ES-I3 (cell line): ENCODE data around the gene HTATSF1.

Experiments used
- H3K36me3 ChIP-seq: 2 replicates; pipeline ENCODE4 v1.6.1; 2013; ENCODE audit warnings: mild to moderate bottlenecking, low read length, control low read depth, moderate library complexity; ENCODE audit not compliant: insufficient read depth
- H3K4me1 ChIP-seq: 2 replicates; pipeline ENCODE4 v1.6.1; 2013; ENCODE audit warnings: mild to moderate bottlenecking, control low read depth, low read length; ENCODE audit not compliant: insufficient read depth
- H3K9ac ChIP-seq: 2 replicates; pipeline ENCODE4 v1.6.1; 2013; ENCODE audit warnings: low read depth, mild to moderate bottlenecking, low read length, moderate library complexity
- H3K9me3 ChIP-seq: 2 replicates; pipeline ENCODE4 v1.6.1; 2013; ENCODE audit warnings: mild to moderate bottlenecking, low read length, moderate library complexity; ENCODE audit not compliant: control insufficient read depth, insufficient read depth

Gene HTATSF1

DNA sequence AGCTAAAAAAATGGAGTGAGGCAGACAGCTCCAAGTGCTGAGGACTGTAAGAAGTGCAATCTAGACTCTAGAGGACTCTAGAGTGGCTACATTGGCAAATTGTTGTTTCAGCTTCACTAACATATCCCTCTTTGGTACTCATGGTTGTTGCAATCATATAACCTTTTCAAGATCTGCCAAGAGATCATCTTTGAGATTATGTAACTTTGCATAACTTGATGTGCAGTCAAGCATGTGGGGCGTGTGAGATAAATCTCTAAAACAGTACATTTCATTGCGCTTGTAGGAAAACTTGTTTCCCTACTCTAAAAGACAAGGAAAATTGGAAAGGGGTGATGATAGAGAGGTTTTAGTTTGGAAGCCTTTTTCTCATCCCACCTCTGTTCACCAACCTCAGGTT is 20.9 kb upstream of the HTATSF1 start:
- Histone ChIP-seq H3K4me1 (no peaks in the 10 kb centered on the region), H3K9me3 (no peaks in the 10 kb centered on the region), H3K36me3 (no peaks in the 10 kb centered on the region), H3K9ac (no peak overlapping the region)

DNA sequence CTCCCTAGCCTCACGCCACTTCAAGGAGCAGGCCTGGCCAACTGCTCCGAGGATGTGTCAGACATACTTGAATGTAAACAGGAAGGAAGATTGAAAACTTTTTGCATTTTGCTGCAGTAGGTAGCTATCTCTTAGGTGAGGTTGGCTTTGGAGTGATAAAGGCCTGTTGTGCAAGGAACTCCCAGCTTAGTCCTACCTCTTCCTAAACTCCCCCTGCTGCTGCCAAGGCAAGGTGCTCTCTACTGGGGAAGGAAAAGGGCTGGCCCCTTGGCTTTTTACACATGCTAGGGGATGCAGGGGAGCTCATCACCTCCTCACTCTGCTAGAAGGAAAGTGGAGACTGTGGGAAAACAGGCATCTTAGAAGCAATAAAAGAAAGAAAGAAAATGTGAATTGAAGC is 20.4 kb upstream of the HTATSF1 start:
- Histone ChIP-seq H3K9me3 (no peaks in the 10 kb centered on the region), H3K9ac (no peak overlapping the region), H3K4me1 (no peaks in the 10 kb centered on the region), H3K36me3 (no peaks in the 10 kb centered on the region)

DNA sequence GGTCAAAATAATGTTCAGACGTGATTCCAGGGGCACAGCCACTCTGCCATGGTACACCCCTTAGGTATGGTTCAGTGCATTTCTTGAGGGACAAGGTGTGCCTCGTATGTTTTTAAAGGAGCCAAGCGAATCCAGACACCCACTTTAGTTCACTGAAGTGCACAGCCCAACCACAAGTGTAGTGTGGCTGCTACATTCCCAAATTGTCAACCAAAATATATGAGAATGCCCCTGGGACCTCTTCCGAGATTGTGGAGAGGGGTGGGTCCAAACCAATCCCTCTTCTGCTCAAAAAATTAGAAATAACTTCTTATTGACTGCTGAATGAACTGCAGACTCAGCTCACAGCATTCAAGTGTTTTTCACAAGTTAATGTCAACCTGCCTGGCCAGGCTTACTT is 17.0 kb upstream of the HTATSF1 start:
- H3K36me3 ChIP-seq = no peaks in the 10 kb centered on the region
- no peak overlapping the region for H3K9ac ChIP-seq
- no peaks in the 10 kb centered on the region for H3K4me1 ChIP-seq
- H3K9me3 ChIP-seq = no peaks in the 10 kb centered on the region

DNA sequence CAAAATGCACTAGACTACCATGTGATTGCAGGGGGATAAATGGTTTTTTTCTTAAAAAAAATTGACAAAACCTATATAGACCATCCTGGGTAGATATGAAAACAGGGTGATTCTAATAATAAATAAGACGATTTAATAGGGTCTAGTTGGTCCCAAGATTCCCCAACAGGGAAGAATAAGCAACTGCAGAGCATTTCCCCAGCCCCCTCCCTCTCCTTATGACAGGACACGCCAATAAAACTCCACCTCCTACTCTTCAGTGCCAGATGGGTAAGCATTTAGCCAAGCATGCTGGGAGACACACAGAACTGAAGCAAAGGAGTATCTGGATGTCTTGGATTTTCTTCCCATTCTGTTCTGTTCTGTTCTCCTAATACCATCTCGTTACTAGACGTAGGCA is 9.7 kb upstream of the HTATSF1 start, which contains the start of gene BRS3:
TSS of gene BRS3 (plus strand) at position 301 of the 400 bp plus-strand sequence. CDS start 168 bp downstream, outside the sequence.
- Histone ChIP-seq H3K36me3 (no peaks in the 10 kb centered on the region), H3K4me1 (no peaks in the 10 kb centered on the region; the same call in 1 of the 2 replicates), H3K9ac (no peak within 1 kb of the TSS), H3K9me3 (no peaks in the 10 kb centered on the region)

DNA sequence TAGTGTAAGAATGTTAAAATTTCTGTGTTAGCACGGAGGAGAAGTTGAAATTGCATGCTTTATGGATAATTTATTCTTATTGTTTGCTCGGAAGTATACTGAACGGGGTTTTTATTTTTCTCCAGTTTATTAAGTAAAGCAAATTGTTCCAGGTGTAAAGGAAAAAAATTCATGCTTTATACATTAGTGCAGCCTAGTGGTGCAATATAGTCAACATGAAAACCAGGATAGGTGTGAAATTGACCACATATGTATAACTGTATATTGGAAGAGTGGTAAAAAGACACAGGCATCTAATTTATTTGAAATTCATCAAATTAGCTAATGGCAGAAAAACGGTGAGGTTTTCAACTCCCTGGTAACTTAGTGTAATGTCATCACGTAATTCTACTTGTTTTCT is 8.7 kb upstream of the HTATSF1 start:
- Histone ChIP-seq H3K36me3 (no peaks in the 10 kb centered on the region), H3K9ac (no peak overlapping the region), H3K4me1 (no peaks in the 10 kb centered on the region; the same call in 1 of the 2 replicates), H3K9me3 (no peaks in the 10 kb centered on the region)

DNA sequence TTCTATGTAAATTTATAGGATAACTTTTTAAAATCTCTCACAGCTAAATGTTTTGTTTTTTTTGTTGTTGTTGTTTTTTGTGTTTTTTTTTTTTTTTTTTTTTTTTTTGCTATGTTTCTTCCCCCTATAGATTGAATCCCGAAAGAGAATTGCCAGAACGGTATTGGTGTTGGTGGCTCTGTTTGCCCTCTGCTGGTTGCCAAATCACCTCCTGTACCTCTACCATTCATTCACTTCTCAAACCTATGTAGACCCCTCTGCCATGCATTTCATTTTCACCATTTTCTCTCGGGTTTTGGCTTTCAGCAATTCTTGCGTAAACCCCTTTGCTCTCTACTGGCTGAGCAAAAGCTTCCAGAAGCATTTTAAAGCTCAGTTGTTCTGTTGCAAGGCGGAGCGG is 5.6 kb upstream of the HTATSF1 start:
- no peaks in the 10 kb centered on the region for H3K9me3 ChIP-seq
- H3K36me3 ChIP-seq = no peaks in the 10 kb centered on the region
- no peak overlapping the region for H3K9ac ChIP-seq
- H3K4me1 ChIP-seq = no peaks in the 10 kb centered on the region; the same call in 1 of the 2 replicates

DNA sequence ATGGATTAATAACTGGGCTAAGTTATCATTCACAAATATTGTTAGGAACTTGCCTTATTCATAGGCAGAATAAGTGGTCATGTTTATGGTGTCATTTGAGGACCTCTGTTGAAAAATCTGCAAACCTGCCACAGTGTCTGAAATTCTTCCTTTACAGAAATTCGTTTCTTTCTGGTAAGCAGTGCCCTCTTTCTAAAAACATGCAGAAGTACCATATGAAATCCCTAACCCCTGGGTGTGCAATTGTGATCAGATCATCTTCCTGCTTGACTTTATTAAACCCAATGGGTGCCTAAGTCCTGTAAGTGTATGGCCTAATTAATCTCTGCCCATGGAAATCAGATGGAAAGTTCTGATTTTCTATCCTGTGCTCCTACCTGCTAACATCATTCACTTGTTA is 4.4 kb upstream of the HTATSF1 start:
- Histone ChIP-seq H3K36me3 (no peaks in the 10 kb centered on the region), H3K4me1 (no peaks in the 10 kb centered on the region; the same call in 1 of the 2 replicates), H3K9me3 (no peaks in the 10 kb centered on the region), H3K9ac (no peak overlapping the region)

DNA sequence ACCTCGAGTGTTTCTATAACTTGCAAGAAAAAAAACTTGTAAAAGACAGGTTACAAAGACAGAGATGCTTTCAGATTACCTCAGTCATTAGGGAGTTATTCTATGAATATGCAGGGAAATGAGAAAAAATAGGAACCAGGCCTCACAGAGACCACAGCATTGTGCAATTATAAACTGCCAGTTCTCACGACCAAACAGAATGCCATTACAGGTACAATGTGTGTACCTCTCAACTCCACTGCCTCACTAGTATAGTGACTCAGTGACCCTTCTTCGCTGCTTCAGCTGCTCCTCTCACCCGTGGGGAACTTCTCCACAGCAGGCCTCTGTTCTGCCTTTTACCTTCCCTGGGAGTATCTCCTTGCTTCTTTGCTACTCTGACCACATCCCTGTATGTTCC is 2.3 kb upstream of the HTATSF1 start:
- Histone ChIP-seq H3K9ac (no peak overlapping the region), H3K9me3 (no peaks in the 10 kb centered on the region), H3K4me1 (no peaks in the 10 kb centered on the region; the same call in 1 of the 2 replicates), H3K36me3 (no peaks in the 10 kb centered on the region)

DNA sequence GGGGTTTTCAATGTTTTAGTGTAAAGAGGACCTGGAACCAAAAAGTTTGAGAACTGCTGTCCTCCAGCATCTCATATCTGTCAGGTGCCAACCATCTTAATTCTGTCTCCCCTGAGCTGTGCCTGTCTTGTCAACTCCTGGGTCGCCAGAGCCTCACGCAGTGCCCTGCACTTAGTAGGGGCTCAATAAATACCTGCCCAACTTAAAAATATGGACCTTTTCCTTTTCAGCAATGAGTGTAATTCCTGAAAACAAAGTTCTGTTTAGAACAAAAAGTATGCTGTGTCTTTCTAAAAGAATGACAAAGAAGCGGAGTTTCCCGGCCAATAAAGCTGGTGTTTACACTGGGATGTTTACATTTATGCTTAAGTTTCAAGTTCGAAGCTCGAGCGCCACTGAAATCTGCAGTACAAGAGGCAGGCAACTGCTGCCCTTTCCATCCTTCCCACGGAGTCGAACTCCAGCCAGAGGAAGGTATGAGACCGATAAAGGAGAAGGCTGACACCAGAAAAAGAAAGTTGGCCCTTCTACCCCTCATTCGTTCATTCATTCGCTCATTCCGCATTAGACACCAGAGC is 1.1 kb upstream of the HTATSF1 start:
- Histone ChIP-seq H3K9me3 (no peaks in the 10 kb centered on the region), H3K36me3 (no peaks in the 10 kb centered on the region), H3K4me1 (no peaks in the 10 kb centered on the region; the same call in 1 of the 2 replicates), H3K9ac (peak overlapping the region; percentile 65)

DNA sequence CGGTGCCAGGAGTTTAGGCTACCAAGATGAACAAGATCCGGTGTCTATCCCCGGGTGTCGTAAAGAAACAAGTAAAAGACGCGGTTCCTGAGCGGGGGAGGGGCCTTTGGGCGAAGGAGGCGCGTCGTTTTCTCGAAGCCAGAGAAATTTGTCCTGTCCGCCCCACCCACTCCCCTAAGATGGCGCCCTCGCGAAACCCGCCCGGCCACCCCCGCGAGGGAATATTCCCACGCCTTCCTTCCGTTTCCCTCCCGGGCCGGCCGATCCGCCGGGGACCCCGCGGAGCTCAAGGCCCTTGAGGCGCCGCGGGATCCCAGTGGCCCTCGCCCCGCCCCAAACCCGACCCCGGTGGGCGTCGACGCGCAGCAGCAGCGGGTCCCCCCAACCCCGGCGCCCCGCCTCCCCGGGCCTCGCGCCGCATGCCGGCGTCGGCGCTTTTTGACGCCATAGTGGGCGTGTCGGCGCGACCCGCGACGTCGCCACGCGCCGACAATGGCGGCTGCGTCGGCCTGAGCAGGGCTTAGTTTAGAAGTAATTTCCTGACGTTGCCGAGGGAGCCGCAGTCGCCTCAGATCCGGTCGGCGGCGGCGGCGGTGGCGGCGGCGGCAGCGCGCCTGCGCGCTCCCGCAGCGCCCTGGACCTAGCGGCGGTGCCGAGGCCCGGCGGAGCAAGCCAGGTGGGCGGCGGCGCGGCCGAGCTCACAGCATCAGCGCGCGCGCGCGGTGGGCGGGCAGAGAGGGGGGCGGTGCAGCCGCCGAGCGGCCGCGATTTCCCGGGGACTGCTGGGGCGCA is 432 bp upstream of the HTATSF1 start:
- H3K9ac ChIP-seq = peak overlapping the region; percentile 65
- H3K36me3 ChIP-seq = no peaks in the 10 kb centered on the region
- no peaks in the 10 kb centered on the region for H3K9me3 ChIP-seq
- H3K4me1 ChIP-seq = no peaks in the 10 kb centered on the region

DNA sequence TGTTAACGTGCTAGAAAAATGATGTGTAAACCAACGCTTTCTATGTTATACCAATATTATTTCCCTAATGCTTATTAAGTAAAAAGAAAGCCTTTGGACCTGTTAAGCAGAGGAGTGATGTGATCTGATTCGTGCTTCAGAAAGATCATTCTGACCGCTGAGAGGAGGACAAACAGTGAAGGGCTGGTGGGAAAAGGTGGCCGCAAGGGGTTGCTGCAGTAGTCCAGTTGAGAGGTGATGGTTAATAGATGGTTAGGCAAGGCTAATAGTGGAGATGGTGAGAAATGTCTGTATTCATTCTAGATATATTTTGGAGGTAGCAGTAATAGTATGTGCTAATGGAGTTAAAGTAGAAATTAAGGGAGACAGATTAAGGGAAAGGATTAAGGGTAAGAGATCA is 21.7 kb downstream of the HTATSF1 start:
- H3K4me1 ChIP-seq = no peaks in the 10 kb centered on the region
- H3K36me3 ChIP-seq = no peaks in the 10 kb centered on the region
- no peak overlapping the region for H3K9ac ChIP-seq
- no peaks in the 10 kb centered on the region for H3K9me3 ChIP-seq

DNA sequence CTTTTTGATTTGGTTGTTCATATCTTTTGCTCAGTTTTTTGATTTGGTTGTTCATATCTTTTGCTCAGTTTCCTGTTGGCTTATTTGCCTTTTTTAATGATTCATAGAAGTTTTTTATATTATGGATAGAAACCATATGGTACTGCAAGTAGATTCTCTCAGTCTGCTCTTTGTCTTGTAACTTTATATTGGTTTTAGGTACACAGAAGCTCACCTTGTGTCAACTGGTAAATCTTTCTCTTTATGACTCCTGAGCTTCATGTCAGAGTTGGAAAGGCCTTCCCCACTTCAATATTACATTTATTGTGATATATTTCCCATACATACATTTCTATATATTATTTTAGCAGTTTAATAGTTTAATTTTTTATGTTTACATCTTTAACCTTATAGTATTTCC is 26.4 kb downstream of the HTATSF1 start:
- Histone ChIP-seq H3K9me3 (no peaks in the 10 kb centered on the region), H3K4me1 (no peaks in the 10 kb centered on the region), H3K9ac (no peak overlapping the region), H3K36me3 (no peaks in the 10 kb centered on the region)

DNA sequence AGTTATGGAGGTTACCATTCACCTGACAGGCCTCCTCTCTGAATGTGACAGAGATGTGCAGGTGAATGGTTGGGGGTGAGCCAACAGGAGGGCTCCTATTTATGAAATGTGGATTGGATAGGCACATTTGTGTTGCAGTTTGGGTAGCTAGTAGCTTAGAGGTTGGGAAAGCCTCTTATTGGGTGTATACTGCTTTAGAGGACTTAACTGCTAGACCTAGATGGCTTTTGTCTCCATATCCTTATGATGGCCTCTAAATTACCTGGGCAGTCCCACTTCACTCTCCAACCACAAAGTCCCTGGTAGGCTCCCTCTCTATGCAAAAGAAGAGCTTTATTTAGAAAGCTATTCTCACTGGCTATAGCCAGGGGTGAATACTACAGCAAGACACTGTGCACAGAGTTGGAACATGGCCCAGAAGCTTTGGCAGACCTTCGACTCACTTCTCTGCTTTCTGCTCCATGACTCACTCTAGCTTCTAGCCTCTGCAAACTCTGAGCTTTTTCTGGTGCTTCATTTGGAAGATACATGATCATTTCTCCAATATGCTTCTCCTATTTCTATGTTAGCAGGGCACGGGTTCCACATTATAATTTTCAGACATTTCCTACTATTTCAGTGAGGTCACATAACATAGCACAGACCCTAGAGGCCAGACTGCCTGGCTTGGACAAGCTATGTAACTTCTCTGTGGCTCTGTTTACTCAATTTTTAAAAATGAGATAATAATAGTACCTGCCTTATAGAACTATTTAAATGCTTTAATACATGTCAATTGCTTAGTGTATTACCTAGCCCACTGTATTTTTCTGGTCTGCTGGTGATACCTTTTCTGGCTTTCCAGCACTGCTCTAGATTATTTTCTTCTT is 28.6 kb downstream of the HTATSF1 start:
- Histone ChIP-seq H3K9ac (no peak overlapping the region), H3K4me1 (no peaks in the 10 kb centered on the region), H3K36me3 (no peaks in the 10 kb centered on the region), H3K9me3 (no peaks in the 10 kb centered on the region)

DNA sequence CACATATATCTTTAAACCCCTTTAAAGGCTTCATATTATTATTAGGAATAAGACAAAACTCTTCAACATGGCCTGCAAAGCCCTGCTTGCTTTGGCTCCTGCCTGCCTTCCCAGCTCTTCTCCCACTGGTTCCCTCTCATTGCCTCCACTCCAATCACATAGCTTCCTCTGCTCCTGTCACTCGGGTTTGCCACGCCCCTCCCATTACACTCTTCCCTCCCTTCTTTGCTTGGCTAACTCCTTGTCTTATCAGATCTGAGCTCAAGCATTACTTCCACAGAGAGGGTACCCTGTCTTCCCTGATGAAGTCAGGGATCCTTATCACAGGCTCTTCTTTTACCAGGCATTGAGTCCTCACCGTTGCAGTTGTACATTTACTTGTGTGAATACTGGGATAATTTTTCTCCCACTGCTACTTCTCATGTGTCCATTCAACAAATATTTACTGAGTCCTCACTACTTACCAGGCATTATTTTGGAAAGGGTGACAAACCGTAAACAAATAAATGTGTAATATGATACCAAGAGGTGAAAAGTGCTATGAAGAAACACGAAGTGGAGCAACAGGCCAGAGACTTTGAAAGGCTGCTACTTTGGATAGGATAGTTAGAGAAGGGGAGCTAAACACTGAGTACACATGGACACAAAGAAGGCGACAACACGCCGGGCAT is 31.4 kb downstream of the HTATSF1 start:
- Histone ChIP-seq H3K36me3 (no peaks in the 10 kb centered on the region), H3K9ac (no peak overlapping the region), H3K9me3 (no peaks in the 10 kb centered on the region), H3K4me1 (no peaks in the 10 kb centered on the region)
